H54 (cell line): ENCODE results near the gene GDI1.
"Not testable (repeated sequence)": the region's sequence is repeated elsewhere in the genome, so short reads cannot be mapped to it uniquely, and the experiment has no call there.

Experiments
- DNase-seq: peaks from one replicate; pipeline ENCODE4 v3.0.0; 2011; ENCODE audit warnings: low spot score, mixed read lengths; ENCODE audit not compliant: insufficient read length
- FAIRE-seq: peaks from 3 replicates; lab custom pipeline; 2011; peaks lifted over from hg19 to GRCh38; lab: Jason Lieb, UNC
- POLR2A ChIP-seq: IDR thresholded peaks from 2 replicates; pipeline ENCODE4 v1.6.1; 2011; ENCODE audit warnings: low read depth, mild to moderate bottlenecking, low read length

Gene GDI1

GRCh38 chrX:154436983-154437752 lies at the start of gene GDI1:
Gene GDI1, plus strand, starts transcription at chrX:154437154. Its CDS starts 101 bp downstream, at chrX:154437255.
- FAIRE-seq (no peak), DNase-seq (peak; percentile 29)
- TF ChIP-seq POLR2A, result peak; percentile 64

GRCh38 chrX:154388094-154388493 lies 48.9 kb upstream of the GDI1 start:
- FAIRE-seq, DNase-seq: not testable (repeated sequence)

GRCh38 chrX:154388649-154389048 lies 48.3 kb upstream of the GDI1 start:
- DNase-seq, FAIRE-seq: not testable (repeated sequence)

DNA sequence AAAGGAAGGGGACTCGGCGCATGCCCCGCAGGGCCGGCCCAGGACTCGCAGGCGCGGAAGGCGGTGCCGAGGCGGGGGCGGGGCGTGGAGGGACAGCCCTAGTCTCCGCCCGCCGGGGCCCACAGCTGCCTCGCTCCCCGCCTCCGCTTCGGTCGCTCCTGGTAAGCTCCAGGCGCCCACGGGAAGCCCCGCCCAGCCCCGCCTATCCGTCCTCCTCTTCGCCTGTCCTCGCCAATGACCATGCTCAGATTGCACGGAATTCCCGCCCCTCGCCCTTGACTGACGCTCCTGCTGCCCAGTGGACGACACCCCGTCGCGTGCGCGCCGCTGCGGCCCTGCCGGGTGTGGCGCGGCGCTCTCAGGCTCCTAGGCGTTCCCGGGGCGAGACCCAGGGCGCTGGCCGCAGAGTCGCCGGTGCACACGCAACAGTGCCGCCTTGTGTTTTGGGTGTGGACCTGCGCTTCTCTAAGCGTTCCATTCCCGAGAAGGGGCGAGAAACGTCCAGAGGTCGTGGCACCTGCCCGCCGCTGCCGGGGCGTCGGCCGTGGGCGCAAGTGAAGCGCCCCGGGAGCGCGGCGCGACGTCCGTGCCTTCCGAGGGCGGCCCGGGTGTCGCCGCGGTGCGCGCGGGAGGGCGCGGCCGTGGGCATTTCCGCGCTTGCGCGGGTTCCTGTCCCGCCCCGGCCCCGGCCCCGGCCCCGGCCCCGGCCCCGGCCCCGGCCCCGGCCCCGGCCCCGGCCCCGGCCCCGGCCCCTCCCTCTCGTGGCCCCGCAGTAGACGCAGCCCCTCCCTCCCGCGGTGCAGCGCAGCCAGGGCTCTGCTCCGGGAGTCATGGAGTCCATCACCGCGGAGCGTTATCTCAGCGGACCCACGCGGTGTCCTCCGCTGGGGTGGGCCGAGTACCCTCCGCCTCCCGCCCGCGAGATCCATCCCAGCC lies 46.9 kb upstream of the GDI1 start:
- not testable (repeated sequence) for FAIRE-seq, DNase-seq

- not testable (repeated sequence) for FAIRE-seq
Observed at GRCh38 chrX:154396363-154396762, 40.6 kb upstream of the GDI1 start.

DNA sequence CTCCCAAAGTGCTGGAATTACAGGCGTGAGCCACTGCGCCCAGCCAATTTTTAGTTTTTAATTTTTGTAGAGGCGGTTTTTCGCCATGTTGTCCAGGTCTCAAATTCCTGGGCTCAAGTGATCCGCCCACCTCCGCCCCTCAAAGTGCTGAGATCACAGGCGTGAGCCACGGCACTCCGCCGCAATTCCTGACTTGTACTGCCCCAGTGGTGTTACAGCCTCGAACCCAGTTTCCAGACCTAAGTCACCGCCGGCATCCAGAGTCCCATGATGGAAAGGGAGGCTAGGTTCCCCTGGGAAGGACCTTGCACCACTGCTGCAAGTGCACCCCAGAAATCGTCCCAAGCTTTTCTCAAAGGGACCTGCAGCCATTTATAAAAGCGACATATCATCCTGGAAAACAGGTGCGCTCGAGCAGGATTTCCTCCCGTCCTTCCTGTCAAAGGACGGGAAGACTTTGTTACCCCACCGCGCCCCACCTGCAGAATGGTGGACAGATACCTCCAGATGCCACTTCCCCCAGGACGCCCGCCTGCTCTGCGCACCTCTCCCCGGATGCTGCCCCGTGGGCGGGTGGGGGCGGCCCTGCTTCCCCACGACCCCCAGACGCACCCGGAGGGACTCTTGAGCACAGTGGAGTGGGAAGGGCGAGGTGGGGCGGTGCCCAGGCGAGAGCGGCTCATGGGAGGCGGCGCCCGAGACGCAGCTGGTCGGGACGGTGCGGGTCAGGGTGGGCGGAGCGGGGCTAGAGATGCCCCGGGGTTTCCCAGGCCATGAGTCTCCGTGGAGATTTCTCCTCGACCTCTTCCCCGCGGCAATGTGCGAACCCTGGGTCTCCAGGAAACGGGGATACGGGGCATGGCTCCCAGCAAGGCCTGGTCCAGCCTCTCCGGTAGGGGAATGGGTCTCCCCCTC lies 39.7 kb upstream of the GDI1 start:
- FAIRE-seq, result no peak

More at GRCh38 chrX:154396363-154396762, 40.6 kb upstream of the GDI1 start:
- not testable (repeated sequence) for DNase-seq

DNA sequence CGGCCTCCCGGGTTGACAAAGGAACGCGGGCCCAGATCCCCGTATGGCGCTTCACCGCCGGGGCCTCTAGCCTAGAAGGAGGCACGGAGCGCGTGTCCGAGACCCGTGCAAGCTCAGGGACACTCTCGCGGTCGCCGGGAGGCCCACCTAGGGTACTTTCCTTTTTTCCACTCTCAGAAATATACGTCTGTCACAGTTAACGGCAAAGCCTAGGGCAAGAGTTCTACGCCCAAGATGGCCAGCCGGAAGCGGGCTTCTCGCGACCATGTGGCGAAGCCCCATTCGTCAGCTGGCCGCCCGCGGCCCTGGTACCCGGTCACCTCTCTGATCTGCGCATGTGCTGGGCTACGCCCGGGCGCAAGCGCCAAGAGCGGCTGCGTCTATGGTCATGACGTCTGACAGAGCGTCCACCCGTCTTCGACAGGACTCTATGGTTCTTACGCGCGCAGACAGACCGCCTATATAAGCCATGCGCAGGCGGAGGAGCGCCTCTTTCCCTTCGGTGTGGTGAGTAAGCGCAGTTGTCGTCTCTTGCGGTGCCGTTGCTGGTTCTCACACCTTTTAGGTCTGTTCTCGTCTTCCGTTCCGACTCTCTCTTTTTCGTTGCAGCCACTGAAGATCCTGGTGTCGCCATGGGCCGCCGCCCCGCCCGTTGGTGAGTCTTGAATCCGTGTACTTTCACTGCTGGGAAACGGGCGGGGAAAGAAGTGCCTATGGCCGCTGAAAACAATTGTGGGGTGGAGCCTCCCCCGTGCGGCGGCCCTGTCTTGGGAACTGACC lies 38.9 kb upstream of the GDI1 start, which contains the start of gene RPL10:
RPL10 (plus strand) TSS at position 490 of the 780 bp plus-strand sequence; CDS start at position 633, 143 bp downstream.
- DNase-seq, result peak; percentile 71
- peak; percentile 99 for TF ChIP-seq POLR2A
- no peak for FAIRE-seq

More for the DNA sequence above, 39.7 kb upstream of the GDI1 start:
- no peak for TF ChIP-seq POLR2A
- DNase-seq, result no peak

- DNase-seq, result no peak
- FAIRE-seq, result no peak
Observed at GRCh38 chrX:154398668-154399526, 38.1 kb upstream of the GDI1 start.

GRCh38 chrX:154399527-154400368 lies 37.2 kb upstream of the GDI1 start:
- no peak for TF ChIP-seq POLR2A
- no peak for FAIRE-seq
- DNase-seq, result no peak

More at GRCh38 chrX:154398668-154399526, 38.1 kb upstream of the GDI1 start:
- no peak for TF ChIP-seq POLR2A

DNA sequence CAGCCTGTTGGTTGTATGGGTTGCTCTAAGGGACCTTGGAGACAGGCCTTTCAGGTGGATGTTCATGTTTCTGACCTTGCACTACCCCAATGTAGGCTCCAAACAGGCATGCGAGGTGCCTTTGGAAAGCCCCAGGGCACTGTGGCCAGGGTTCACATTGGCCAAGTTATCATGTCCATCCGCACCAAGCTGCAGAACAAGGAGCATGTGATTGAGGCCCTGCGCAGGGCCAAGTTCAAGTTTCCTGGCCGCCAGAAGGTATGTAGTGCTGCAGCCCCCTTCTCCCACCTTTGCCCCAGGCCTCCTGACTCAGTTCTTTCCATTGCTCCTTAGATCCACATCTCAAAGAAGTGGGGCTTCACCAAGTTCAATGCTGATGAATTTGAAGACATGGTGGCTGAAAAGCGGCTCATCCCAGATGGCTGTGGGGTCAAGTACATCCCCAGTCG lies 36.6 kb upstream of the GDI1 start:
- not testable (repeated sequence) for FAIRE-seq, DNase-seq
